ENCODE data around the gene PRKAR1A. TPM values are rescaled to one million over a fixed set of nuclear protein-coding genes. Genes with fewer than 3 reads are reported as not detected.

PRKAR1A gene
- total RNA-seq, 2 donors from 2014 or later = 534 to 672 TPM

- Histone ChIP-seq H3K4me1 (peaks cover 0 to 48% of the 10 kb centered on the region in 2 donors), H3K36me3 (no peaks in the 10 kb centered on the region), H3K9me3 (no peaks in the 10 kb centered on the region), H3K27ac (peak overlapping the region in 1 of 2 donors; percentile 82), H3K4me3 (no peak overlapping the region), H3K27me3 (no peaks in the 10 kb centered on the region)
- TF ChIP-seq CTCF (IDR thresholded peaks at IDR 0.05) = no peak
- no peak for DNase-seq (ENCODE audit: low spot score)
Measured at GRCh38 chr17:68598074-68598473, 85.8 kb downstream of the PRKAR1A start.

GRCh38 chr17:68598545-68598961 is 86.3 kb downstream of the PRKAR1A start:
- peak overlapping the region in 1 of 2 donors; percentile 74 for H3K4me3 ChIP-seq
- H3K27me3 ChIP-seq = no peaks in the 10 kb centered on the region
- H3K27ac ChIP-seq = peak overlapping the region; percentile 74 to 82
- no peak for TF ChIP-seq CTCF (IDR thresholded peaks at IDR 0.05)
- H3K9me3 ChIP-seq = no peaks in the 10 kb centered on the region
- no peak for DNase-seq (ENCODE audit: low spot score)
- no peaks in the 10 kb centered on the region for H3K36me3 ChIP-seq
- H3K4me1 ChIP-seq = peaks cover 0 to 46% of the 10 kb centered on the region in 2 donors

DNA sequence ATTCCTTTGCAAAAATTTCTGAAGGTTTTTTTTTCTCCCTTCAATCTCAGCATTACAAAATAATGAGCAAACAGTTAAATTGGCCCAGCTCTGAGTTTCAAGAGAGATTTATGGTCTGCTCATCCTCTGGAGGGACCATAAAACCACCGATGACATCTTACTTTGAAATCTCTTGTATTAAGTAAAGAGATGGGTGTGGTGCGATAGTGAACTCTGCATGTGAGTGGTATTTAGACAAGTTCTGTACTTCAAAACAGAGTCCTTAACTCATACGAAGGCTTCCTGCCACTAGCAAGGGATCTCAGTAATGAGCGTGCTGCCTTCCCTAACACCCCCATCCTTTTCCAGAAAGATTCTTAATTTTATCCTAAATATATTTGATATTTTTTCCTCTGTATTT is 86.9 kb downstream of the PRKAR1A start:
- Histone ChIP-seq H3K27me3 (no peaks in the 10 kb centered on the region), H3K4me3 (peak overlapping the region; percentile 62 to 74), H3K4me1 (peaks cover 0 to 46% of the 10 kb centered on the region in 2 donors), H3K9me3 (no peaks in the 10 kb centered on the region), H3K36me3 (no peaks in the 10 kb centered on the region), H3K27ac (peak overlapping the region; percentile 74 to 82)
- DNase-seq (ENCODE audit: low spot score) = no peak
- TF ChIP-seq CTCF (IDR thresholded peaks at IDR 0.05) = no peak

DNA sequence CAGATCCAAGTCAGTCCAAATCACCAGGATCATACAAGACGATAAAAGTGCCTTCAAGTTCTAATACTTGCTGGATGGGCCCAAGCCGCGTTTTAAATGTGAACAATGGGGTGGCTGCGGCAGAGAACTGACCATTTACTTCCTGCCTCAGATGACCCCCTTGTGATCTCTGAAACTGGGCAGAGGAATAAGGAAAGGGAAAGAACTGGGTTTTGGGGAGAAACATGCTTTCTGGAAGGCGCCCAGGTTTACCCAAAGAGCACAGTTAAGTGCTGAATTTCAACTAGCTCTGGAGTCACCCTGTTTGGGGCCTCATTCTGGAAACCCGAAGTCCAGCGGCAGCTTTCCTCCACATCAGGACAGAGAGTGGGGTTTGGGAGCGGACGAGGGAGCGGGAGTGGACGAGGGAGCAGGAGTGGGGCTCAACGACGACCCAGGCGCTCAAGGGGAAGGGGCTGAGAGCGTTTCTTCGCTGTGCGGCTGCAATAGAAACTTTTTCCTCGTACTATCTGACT is 87.4 kb downstream of the PRKAR1A start:
- no peaks in the 10 kb centered on the region for H3K9me3 ChIP-seq
- DNase-seq (ENCODE audit: low spot score) = no peak
- no peak for TF ChIP-seq CTCF (IDR thresholded peaks at IDR 0.05)
- H3K27ac ChIP-seq = peak overlapping the region; percentile 74 to 82
- H3K27me3 ChIP-seq = no peaks in the 10 kb centered on the region
- H3K36me3 ChIP-seq = no peaks in the 10 kb centered on the region
- H3K4me1 ChIP-seq = peaks cover 0 to 46% of the 10 kb centered on the region in 2 donors
- H3K4me3 ChIP-seq = peak overlapping the region; percentile 62 to 74

DNA sequence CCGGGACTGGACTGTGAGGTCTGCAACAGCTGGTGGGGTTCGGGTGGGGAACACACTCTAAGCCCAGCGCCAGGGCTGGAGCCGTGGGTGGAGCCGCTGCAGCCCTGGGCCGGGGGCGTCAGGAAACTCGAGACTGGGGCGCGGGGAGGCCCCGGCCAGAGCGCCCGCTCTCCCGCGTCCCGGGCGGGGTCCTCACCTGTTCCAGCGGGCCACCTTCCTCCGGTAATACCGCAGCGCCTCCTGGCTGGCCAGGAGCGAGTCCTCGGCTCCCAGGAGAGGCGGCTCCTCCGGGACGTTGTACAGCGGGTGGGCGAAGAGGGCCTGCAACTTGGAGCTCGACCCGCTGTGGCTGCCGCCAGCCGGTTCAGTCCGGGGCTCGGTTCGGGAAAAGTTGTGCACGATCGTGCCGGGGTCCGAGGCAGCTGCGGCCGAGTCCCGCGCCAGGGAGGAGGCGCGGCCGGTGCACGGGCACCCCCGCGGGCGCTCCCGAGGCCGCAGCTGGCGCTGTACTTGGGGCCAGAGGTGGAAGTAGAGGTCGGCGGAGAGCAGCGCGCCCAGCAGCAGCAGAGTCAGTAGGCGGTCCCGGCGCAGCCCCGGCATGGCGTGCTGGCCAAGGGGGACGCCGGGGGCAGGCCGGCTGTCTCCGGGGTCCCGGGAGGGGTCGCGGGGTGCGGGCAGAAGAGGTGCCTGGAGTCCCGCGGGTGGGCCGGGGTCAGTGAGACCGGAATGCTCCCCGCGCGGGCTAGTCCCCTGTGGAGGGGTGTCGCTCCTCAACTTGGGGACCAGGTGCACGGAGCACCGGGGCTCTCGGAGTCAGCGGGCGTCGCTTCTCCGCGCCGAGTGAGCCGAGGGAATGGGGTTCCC is 88.1 kb downstream of the PRKAR1A start:
- peak overlapping the region; percentile 74 to 82 for H3K27ac ChIP-seq
- H3K27me3 ChIP-seq = no peaks in the 10 kb centered on the region
- H3K4me3 ChIP-seq = peak overlapping the region; percentile 62 to 74
- no peak for DNase-seq (ENCODE audit: low spot score)
- peaks cover 0 to 46% of the 10 kb centered on the region in 2 donors for H3K4me1 ChIP-seq
- no peaks in the 10 kb centered on the region for H3K9me3 ChIP-seq
- TF ChIP-seq CTCF (IDR thresholded peaks at IDR 0.05) = peak in 1 of 2 donors; percentile 67
- no peaks in the 10 kb centered on the region for H3K36me3 ChIP-seq

Other genes starting within 250 kb of the PRKAR1A start
- under 1 TPM; 0.22 to 0.43 TPM for gene SLC16A6, start 221.3 kb upstream of the PRKAR1A start, total RNA-seq
- 1 to 10 TPM; 3.1 to 3.6 TPM for gene ARSG, start 220.9 kb upstream of the PRKAR1A start, total RNA-seq
- 10 to 100 TPM; 50.3 to 76.2 TPM for gene WIPI1, start 54.9 kb upstream of the PRKAR1A start, total RNA-seq
- 1 to 10 TPM; 2.5 to 4.4 TPM for gene FAM20A, start 88.9 kb downstream of the PRKAR1A start, total RNA-seq